IPS-18a (cell line): ENCODE data around the gene ELF2.
"Not testable (repeated sequence)": the region's sequence is repeated elsewhere in the genome, so short reads cannot be mapped to it uniquely, and the experiment has no call there.

Experiments used
- H3K27ac ChIP-seq: one replicate; pipeline ENCODE4 v1.5.1; 2013; ENCODE audit warnings: low read length
- H3K27me3 ChIP-seq: one replicate; pipeline ENCODE4 v1.6.1; 2013; ENCODE audit warnings: mild to moderate bottlenecking, low read length; ENCODE audit not compliant: control insufficient read depth, insufficient read depth
- H3K36me3 ChIP-seq: one replicate; pipeline ENCODE4 v1.6.1; 2013; ENCODE audit warnings: low read depth, low read length; ENCODE audit not compliant: control insufficient read depth
- H3K4me1 ChIP-seq: one replicate; pipeline ENCODE4 v1.6.1; 2013; ENCODE audit warnings: low read depth, low read length; ENCODE audit not compliant: control insufficient read depth
- H3K4me3 ChIP-seq: one replicate; pipeline ENCODE4 v1.5.1; 2013; ENCODE audit warnings: low read length
- H3K9ac ChIP-seq: one replicate; pipeline ENCODE4 v1.6.1; 2013; ENCODE audit warnings: mild to moderate bottlenecking, low read length, moderate library complexity
- H3K9me3 ChIP-seq: one replicate; pipeline ENCODE4 v1.6.1; 2013; ENCODE audit warnings: low read depth, low read length; ENCODE audit not compliant: control insufficient read depth

The ELF2 gene

DNA sequence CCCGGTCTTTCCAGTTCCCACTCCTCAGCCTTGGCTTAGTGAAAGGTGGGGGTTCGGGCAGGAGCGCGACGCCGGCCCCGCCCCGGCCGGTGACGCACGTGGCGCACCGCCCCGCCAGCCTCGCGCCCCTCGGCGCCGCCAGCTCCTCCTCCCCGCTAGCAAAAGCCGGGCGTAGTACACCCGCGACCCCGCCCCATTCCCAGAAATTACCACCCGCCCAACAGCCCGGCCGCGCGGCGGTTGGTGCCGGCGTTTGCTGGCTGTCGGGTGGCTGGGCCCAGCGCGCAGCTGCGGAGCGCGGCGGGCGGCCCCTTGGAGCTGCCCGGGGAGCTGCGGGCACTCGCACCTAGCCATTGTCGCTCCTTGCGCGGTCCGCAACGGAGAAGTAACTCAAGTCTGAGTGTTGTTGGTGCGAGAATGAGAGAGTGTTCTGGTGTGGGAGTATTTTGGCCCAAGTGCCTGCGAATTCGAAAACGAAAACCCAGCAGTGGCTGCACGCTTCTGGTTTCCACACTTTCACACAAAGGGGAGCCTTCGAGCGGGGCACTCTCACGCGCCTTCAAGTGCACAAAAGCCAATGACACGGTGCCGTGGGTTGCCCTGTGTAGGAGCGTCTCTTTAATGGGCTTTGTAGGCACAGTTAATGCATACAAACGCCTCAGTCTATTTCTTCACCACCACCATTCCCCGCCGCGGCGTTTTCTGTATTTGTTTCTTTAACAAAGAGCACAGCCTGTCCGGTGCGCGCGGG is 1.0 kb upstream of the ELF2 start:
- peak overlapping the region; percentile 54 for H3K27ac ChIP-seq

DNA sequence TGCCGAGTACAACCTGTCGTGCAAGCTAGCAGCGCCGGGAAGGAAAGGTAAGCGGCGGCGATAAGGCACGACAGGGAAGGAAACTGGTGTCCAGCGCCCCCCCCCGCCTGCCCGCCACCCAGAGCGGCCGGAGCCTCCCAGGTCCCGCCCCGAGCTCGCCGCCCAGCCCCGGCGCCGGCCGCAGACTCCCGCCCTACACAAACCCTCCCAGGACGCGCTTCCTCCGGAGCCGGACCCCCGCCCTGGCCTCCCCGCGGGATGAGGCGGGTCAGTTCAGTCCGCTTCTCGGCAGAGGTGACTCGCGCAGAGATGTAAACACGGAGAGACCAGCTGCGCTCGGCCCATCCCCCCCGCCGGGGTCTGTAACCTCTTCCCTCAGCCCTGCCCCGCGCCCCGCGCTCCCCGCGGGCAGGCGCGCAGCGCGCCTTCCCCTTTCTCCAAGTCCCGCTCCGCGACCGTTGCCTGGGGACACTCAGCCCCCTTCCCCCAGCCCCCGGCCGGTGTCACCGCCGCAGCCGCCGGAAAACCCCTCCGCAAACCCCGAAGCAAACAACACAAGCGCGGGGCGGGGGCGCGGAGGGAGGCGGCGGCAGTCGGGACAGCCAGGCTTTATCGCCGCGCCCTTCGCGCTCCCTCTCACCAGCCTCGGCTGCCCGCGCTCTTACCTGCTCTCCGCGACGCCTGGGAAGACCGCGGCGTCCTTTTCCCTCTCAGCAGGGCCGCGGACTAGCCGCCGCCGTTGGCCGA is 543 bp downstream of the ELF2 start:
- no peaks in the 10 kb centered on the region for H3K9me3 ChIP-seq
- H3K27me3 ChIP-seq: peaks cover 17% of the 10 kb centered on the region
- no peaks in the 10 kb centered on the region for H3K36me3 ChIP-seq
- H3K27ac ChIP-seq: no peak overlapping the region
- H3K9ac ChIP-seq: peak overlapping the region; percentile 45
- peaks cover 23% of the 10 kb centered on the region for H3K4me1 ChIP-seq
- peak overlapping the region; percentile 82 for H3K4me3 ChIP-seq

More for the DNA sequence above, 1.0 kb upstream of the ELF2 start:
- H3K9me3 ChIP-seq: no peaks in the 10 kb centered on the region
- H3K27me3 ChIP-seq: peaks cover 17% of the 10 kb centered on the region
- peaks cover 12% of the 10 kb centered on the region for H3K4me1 ChIP-seq
- H3K4me3 ChIP-seq: peak overlapping the region; percentile 82
- no peaks in the 10 kb centered on the region for H3K36me3 ChIP-seq
- peak overlapping the region; percentile 94 for H3K9ac ChIP-seq

DNA sequence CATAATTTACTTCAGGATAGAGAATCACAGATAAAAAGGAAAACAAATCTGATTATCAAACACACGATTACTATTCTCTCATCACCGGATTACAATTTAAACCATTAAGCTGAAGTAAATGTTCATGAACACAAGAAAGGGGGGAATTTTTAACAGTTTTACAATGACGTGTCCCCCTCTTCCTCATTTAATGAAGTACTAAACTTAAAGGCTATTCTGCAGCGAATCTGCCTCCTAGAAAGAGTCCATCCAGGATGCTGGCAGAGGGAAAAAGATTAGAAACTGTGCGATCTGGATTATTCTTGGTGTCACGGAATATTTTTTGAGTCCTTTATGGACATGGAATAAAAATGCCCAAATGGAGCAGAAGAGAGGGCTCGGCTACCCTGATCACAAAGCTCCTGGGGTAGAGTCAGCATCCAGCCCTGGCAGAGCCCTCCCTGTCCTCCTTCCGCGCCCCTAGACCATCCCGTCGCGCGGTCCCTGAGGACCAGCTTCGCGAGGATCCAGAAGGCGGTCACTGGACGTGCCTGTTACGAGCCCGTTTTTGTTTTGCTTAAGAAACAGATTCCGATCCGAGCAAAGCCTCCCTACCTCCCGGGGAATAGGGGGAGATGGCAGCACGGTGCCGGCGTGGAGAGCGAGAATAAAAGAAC is 1.2 kb downstream of the ELF2 start:
- Histone ChIP-seq H3K27me3 (peaks cover 17% of the 10 kb centered on the region), H3K9ac (peak overlapping the region; percentile 45), H3K9me3 (no peaks in the 10 kb centered on the region), H3K4me1 (peaks cover 23% of the 10 kb centered on the region), H3K36me3 (no peaks in the 10 kb centered on the region), H3K4me3 (peak overlapping the region; percentile 82), H3K27ac (no peak overlapping the region)

- H3K4me3 ChIP-seq: no peak overlapping the region
- peaks cover 17% of the 10 kb centered on the region for H3K27me3 ChIP-seq
- H3K27ac ChIP-seq: no peak overlapping the region
- no peak overlapping the region for H3K9ac ChIP-seq
- no peaks in the 10 kb centered on the region for H3K36me3 ChIP-seq
- no peaks in the 10 kb centered on the region for H3K9me3 ChIP-seq
- H3K4me1 ChIP-seq: peaks cover 24% of the 10 kb centered on the region
Observed at GRCh38 chr4:139171876-139172691, 4.9 kb downstream of the ELF2 start.

GRCh38 chr4:139170932-139171331 is 6.1 kb downstream of the ELF2 start:
- no peak overlapping the region for H3K4me3 ChIP-seq
- no peaks in the 10 kb centered on the region for H3K9me3 ChIP-seq
- no peak overlapping the region for H3K9ac ChIP-seq
- no peak overlapping the region for H3K27ac ChIP-seq
- peaks cover 17% of the 10 kb centered on the region for H3K27me3 ChIP-seq
- H3K36me3 ChIP-seq: no peaks in the 10 kb centered on the region
- H3K4me1 ChIP-seq: peaks cover 24% of the 10 kb centered on the region

GRCh38 chr4:139167774-139168444 is 9.1 kb downstream of the ELF2 start:
- no peak overlapping the region for H3K27ac ChIP-seq
- no peaks in the 10 kb centered on the region for H3K27me3 ChIP-seq
- no peaks in the 10 kb centered on the region for H3K36me3 ChIP-seq
- H3K9me3 ChIP-seq: no peaks in the 10 kb centered on the region
- H3K4me1 ChIP-seq: peaks cover 18% of the 10 kb centered on the region
- no peak overlapping the region for H3K9ac ChIP-seq
- no peak overlapping the region for H3K4me3 ChIP-seq

- Histone ChIP-seq H3K27me3 (no peaks in the 10 kb centered on the region), H3K4me3 (no peak overlapping the region), H3K4me1 (peaks cover 12% of the 10 kb centered on the region), H3K9me3 (no peaks in the 10 kb centered on the region), H3K27ac (no peak overlapping the region), H3K9ac (no peak overlapping the region), H3K36me3 (no peaks in the 10 kb centered on the region)
Observed at GRCh38 chr4:139164731-139165130, 12.3 kb downstream of the ELF2 start.

- Histone ChIP-seq H3K36me3 (no peaks in the 10 kb centered on the region), H3K9ac (no peak overlapping the region)
Observed at GRCh38 chr4:139163806-139164206, 13.2 kb downstream of the ELF2 start.

GRCh38 chr4:139157977-139158376 is 19.0 kb downstream of the ELF2 start:
- H3K4me3 ChIP-seq, H3K36me3 ChIP-seq, H3K27me3 ChIP-seq, H3K9me3 ChIP-seq: not testable (repeated sequence)
- H3K27ac ChIP-seq: peak overlapping the region; percentile 84
- H3K4me1 ChIP-seq: peaks cover 58% of the 10 kb centered on the region
- H3K9ac ChIP-seq: peak overlapping the region; percentile 42

More at GRCh38 chr4:139163806-139164206, 13.2 kb downstream of the ELF2 start:
- Histone ChIP-seq H3K9me3 (no peaks in the 10 kb centered on the region), H3K4me3 (no peak overlapping the region), H3K27me3 (no peaks in the 10 kb centered on the region), H3K4me1 (peaks cover 17% of the 10 kb centered on the region), H3K27ac (no peak overlapping the region)

- no peak overlapping the region for H3K4me3 ChIP-seq
- no peaks in the 10 kb centered on the region for H3K36me3 ChIP-seq
- peak overlapping the region; percentile 78 for H3K9ac ChIP-seq
Observed at GRCh38 chr4:139154952-139155557, 22.0 kb downstream of the ELF2 start.

More at GRCh38 chr4:139154952-139155557, 22.0 kb downstream of the ELF2 start:
- Histone ChIP-seq H3K27ac (peak overlapping the region; percentile 93), H3K27me3 (no peaks in the 10 kb centered on the region), H3K9me3 (no peaks in the 10 kb centered on the region), H3K4me1 (peaks cover 59% of the 10 kb centered on the region)
